TTC549 (cell line): ENCODE results near the gene PIK3R1.
"Not testable (repeated sequence)": the region's sequence is repeated elsewhere in the genome, so short reads cannot be mapped to it uniquely, and the experiment has no call there.

Experiments used
- FAIRE-seq: peaks from 2 replicates; lab custom pipeline; 2012; peaks lifted over from hg19 to GRCh38; lab: Jason Lieb, UNC

PIK3R1 gene

DNA sequence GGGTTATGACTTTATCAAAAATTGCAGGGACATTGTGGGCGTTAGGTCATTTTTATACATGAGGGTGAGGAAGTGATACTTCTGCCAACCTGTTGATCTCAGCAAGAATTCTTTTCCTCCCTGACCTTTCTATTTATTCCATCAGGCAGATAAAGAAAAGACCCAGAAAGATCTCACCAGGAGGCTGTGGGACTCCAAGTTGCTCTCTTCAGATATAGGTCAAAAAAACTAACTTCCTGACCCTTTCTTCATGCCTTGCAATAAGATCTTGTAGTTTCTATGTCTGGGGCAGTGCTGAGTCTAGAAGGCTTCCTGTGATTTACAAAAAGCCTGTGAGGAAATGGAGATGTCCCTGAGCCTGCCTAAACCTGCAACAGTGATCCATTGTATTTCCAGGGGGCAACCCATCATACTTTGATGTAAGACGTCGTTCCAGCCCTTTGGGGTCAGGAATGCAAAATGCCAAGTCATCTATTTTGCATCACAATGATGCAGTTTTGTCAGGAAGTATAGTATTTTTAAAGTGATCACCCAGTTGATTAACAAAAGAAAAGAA is 22.0 kb upstream of the PIK3R1 start:
- FAIRE-seq, result no peak

DNA sequence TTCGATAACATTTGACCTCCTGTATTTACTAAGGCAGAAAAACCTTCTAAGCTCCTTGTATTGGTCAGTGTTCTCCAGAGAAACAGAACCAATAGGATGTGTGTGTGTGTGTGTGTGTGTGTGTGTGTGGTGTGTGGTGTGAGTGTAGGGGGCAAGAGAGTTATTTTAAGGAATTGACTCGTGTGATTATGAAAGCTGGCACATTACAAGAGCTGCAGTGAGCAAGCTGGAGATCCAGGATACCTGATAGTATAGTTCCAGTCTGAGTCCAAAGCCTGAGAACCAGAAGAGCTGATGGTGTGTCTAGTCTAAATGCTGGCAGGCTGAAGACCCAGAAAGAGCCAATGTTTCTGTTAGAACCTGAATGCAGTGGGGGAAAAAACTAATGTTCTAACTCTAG is 21.2 kb upstream of the PIK3R1 start:
- no peak for FAIRE-seq

DNA sequence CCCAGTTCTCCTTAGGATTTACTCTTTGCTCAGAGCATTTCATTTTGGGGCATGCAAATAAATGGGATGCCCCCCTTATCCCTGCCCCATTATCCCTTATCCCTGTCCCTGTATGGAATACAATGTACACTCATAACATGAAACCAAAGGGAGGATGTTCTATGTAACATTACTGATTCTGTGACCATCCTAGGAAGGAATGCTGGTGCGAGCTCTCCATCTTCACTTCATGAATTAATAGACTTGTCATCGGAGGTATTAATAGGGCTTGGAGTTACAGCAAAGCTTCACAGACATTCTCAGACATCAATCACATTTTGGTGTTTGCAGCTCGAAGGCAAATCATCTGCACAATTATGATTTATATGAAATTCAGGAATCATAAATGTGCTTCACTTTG is 20.4 kb upstream of the PIK3R1 start:
- FAIRE-seq, result no peak

DNA sequence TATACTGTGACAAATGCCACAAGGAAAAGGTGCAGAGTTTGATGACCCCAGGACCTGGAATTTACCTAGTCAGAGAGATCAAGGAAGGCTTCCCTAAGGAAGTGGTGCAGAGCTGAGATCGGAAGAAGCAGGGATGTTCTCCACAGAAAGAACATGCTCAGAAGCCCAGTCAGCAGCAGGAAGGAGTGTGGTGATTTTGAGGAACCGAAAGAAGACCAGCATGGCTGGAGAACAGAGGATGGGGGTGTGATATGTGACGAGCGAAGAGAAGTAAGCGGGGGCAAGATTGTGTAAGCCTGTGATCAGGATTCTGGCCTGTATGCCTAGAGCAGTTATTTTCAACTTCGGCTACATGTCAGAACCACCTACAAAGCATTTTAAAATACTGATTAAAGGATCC is 18.7 kb upstream of the PIK3R1 start:
- no peak for FAIRE-seq

DNA sequence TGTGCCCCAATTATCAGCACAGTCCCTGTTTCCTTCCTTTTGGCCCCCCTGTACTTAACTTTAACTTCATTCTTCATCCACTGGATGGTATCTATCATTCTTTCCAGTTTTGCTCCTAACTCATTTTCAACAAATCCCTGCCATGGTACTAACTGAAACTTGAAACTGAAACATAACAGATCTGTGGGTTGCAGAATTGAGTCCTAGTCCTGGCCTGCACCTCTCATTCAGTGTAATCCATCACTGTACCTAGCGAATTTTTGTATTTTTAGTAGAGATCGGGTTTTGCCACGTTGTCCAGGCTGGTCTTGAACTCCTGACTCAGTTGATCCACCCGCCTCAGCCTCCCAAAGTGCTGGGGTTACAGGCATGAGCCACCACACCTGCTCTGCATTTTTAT is 15.3 kb upstream of the PIK3R1 start:
- FAIRE-seq, result no peak

DNA sequence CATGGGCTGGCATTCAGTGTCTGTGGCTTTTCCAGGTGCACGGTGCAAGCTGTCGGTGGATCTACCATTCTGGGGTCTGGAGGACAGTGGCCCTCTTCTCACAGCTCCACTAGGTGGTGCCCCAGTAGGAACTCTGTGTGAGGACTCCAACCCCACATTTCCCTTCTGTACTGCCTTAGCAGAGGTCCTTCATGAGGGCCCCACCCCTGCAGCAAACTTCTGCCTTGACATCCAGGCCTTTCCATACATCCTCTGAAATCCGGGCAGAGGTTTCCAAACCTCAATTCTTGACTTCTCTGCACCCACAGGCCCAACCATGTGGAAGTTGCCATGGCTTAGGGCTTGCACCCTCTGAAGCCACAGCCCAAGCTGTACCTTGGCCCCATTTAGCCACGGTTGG is 4.9 kb upstream of the PIK3R1 start:
- FAIRE-seq, result not testable (repeated sequence)

DNA sequence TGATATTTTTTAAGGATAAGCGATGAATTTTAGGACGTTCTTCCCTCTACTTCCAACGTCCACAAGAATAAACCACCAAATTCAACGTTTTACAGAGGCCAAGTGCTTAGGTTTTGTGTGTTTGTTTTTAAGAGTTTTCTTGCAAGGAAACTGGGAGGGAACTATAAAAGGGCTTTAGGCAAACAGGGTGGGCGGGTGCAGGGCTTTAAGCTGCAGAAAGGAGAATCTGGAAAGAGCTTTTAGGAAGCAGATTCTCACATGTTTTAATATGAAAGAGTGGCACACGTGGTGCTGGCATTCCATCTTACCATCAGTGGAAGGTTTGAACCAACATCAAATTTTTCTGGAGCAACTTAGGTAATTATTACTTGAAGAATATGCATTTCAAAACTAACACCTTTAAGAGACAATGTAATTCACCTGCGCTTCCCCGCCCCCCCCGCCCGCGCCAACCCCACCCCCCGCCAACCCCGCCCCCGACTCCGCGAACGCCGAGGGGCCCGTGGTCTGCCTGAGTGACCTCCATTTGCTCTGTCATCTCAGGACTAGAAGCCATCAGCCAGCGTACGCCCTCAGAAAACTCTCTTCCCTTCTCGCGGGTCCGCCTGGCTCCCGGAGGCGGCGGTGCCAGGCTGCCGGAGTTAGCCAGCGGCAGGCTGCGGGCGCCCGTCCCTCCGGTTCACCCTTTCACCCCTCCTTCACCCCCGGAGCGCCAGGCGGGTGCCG is 911 bp upstream of the PIK3R1 start:
- no peak for FAIRE-seq

DNA sequence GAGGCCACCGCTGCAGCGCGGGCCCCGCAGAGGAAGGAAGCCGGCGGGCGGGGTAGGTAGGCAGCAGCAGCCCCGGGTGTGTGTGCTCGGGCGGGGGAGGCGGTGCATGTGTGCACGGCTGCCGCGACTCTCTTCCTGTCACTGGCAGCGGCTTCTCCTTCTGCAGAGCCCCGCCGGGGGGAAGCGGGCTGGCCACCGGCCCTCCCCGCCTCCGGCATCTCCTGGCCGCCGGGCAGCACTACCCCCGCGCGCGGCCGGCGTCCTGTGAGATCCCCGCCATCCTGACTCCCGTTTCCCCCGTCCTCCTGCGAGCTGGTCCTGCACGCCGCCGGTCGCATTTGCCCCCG is 315 bp downstream of the PIK3R1 start:
- FAIRE-seq, result no peak

DNA sequence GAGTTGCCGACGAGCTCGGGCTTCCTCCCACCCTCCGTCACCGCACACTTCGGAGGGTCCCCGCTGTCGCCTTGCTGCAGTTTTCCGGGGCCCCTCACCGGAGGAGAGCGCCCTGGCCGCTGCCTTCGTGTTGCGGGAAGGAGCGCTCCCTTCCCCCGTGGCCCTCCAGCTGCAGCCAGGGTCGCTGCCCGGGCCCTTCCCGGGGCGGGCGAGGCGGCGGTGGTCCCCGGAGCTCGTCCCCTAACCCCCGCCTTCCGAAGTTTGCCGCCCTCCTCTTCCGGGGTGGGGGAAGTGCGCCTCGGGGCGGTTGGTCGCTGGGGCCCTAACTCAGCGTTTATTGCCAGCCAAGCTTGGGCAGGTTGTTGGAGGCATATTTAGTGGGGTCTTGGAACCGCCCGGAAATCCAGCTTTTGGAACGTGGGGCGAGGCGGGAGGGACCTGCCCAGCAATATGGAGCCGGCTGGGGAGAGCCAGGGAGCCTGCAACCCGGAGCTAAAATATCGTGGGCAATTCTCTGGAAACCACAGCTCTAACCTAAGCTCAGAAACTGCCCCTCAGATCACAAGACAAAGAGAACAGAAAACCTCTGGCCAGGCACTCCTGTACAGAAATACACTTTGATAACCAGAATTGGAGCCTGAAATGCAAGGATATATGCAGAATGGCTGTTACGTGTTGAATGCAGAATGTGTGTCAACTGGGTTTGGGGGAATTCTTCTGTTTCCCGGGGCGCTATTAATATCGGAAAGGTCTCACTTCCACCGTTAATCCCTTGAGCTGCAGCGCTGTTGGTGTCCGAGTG is 890 bp downstream of the PIK3R1 start:
- FAIRE-seq, result no peak

DNA sequence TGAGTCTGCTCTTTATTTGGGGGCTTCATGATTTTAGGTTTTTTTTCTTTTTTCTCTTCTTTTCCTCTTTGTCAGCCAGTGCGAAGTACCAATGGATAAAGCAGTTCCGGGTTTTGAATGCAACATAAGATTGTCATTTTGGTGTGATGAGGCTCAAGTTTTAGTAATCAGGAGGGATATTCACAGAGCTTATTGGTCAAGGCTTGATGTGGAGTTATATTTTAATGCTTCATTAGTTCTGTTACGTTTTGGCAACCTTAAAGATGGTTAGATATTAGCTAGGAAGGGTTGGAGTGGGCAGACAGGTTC is 1.4 kb downstream of the PIK3R1 start:
- FAIRE-seq, result no peak

DNA sequence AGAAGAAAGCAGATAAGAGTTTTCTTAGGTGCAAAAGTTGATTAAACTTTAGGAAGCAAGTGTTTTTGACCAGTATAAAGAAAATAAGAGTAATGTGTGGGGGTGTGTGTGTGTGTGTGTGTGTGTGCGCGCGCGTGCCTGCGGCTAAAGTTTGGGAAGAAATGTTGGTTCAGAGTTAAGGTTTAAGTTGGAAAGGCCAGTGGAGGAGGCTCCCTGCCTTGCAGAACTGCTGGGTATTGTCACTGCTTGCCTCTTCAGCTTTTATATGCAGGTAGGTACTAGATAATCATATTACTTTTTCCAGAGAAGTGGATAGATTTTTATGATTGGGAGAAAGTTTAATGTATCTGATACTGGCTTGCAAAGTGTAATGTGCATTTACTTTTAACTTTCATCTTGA is 2.0 kb downstream of the PIK3R1 start:
- no peak for FAIRE-seq

DNA sequence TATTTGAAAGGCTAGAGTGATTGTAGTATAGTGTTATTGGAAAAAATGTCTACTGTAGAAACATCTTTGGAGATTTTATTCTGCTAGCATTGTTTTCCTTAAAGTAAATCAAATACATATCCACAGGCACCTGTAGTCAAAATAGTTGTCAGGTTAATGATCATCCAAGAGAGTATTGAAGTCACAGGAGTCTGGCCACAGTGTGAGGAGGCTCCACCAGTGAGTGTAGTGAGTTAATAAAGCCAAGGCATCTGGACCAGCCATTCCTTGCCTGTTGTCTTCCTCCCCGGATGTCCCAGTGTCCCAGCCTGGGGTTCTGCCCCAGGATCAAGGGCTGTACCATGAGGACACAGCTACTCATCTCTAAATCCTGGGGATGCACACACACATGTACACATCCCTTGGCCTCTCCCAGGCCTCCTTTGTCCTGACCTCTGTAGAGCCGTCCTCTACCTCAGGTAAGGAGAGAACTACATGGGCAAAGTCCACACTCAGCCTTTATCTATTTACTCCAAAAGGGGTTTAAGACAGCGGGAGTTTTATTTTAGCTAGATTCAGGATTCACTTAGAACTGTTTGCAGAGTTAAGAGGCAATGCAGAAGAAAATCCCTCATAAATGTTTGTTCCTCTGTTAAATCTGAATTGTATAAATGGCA is 3.7 kb downstream of the PIK3R1 start:
- no peak for FAIRE-seq

DNA sequence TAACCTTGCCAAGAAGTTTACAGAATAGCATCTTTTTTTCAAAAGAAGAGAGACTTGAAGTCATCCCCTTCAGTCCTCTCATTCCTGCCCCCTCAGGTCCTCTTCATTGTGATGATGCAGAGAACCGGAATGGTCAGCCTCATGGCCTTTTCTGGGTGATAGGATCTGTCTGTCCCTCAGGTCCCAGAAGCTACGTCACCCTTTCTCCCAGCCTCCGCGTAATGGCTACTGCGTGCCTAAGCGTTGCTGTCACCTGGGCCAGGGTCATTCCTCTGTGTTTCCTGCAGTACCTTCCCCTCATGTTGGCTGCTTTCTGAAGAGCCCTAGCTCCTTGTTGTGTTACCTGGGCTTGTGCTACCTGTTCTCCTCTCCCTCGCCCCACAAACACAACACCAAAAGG is 4.7 kb downstream of the PIK3R1 start:
- FAIRE-seq, result no peak

DNA sequence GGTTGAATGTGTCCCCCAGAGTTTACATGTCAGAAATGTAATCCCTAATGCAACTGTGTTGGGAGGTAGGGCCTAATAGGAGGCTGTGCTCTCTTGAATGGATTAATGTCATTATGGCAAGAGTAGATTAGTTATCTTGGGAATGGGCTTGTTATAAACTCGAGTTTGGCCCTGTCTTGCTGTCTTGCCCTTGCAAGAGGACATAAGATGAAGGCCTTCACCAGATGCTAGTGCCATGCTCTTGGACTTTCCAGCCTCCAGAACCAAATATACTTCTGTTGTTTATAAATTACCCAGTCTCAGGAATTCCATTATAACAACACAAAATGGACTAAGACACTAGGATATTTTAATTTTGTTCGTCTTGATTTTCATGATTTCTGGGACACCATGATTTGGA is 5.4 kb downstream of the PIK3R1 start:
- no peak for FAIRE-seq

DNA sequence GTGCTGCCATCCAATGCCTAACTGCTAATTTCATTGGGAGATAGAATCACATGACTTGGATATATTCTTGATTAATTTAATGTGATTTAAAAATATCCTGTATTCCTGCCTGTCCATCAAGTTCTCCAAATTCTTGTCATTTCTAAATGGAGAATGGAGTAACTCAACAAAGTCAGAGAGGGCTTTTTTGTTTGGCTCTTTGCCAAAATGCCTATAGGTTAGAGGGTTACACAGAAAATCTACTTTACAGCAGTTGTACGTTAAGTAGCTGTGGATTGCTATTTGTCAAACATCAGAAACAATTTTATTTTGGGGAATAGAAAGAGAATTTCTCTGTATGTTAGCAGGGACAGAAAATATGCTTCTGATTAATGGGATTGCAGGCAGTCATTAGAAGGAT is 5.9 kb downstream of the PIK3R1 start:
- FAIRE-seq, result no peak

DNA sequence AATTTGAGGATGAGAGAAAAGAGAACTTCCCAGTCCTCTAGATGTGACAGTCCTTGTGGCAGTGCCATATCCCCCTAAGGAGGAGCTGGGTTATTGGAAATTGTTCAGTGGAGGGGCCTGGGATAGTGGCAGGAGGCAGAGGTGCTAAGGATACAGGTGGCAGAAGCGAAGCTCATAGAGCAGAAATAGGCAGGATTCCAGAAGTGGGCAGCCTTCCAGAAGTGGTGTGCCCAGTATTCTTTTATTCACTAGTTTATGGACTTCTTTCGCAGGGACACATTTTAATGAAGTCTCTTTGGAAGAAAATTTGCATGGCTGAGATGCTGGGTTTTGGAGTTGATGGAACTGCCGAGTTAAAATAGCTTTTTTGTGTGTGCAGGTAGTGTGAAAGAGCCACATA is 6.8 kb downstream of the PIK3R1 start:
- FAIRE-seq, result no peak

DNA sequence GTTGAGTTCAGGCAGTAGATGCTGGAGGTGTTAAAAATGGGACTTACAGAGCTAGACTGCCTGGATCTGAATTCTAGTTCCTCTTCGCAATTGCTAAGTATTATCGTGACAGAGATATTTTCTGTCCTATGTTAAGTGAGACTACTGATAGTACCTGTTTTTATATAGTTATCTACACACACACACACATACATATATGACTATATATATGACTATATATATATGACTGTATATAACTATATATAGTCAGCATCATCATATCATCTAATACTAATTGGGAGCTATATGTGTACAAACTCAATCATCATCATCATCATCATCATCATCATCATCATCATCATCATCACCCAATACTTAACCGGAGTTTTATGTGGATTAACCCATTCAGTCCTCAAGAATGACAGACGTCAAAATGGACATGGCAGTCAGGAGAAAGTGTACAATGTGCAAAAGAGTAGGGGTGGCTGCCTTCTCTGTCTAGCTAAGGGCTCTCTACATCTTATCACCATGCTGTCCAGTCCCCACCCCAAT is 7.3 kb downstream of the PIK3R1 start:
- no peak for FAIRE-seq

DNA sequence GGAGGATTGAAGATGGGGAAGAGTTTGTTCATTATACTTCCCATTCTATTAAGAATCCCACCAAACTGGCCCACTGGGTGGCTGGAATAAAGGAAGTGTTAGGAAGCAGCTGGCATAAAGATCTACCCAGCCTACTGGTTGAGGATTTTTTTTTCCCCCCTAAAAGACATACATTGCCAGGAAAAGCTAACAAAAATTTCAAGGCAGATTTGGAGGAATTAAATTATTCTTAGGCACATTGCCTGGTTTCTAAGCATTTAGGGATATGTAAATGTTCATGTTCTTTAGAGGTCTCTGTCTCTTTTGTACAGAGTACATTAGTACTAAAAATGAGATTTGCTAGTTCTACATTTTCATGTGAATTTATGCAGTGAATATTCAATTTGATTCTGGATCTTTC is 8.3 kb downstream of the PIK3R1 start:
- no peak for FAIRE-seq

DNA sequence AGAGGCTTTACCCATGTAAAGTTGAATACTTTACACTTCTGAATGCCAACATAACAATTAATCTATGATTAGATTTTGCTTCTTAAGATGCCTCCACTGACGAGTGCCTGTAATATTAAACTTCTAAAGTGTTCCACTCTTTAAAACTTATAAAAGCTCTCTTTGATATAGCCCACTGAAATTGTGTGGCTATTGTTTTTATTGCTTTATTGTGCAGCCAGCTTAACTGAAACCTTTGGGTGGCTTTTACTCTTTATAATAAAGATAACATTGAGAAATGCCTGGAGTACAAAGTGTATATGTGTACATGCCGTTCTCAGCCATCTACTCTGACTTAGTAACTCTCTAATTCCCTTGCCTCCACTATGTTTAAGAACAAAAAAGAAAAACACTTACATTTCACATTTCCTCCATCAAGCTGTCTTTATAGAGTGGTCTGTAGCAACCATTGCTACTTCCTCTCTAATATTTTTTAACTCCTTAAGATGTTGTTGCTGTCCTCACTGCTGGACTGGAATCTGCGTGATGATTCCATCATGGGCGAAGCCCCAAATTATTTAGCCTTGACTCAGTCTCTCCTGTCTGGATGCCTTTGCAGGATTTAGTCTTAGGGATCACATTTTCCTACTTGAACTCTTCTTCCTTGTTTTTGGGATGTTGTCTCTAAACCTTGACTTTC is 9.1 kb downstream of the PIK3R1 start:
- no peak for FAIRE-seq

DNA sequence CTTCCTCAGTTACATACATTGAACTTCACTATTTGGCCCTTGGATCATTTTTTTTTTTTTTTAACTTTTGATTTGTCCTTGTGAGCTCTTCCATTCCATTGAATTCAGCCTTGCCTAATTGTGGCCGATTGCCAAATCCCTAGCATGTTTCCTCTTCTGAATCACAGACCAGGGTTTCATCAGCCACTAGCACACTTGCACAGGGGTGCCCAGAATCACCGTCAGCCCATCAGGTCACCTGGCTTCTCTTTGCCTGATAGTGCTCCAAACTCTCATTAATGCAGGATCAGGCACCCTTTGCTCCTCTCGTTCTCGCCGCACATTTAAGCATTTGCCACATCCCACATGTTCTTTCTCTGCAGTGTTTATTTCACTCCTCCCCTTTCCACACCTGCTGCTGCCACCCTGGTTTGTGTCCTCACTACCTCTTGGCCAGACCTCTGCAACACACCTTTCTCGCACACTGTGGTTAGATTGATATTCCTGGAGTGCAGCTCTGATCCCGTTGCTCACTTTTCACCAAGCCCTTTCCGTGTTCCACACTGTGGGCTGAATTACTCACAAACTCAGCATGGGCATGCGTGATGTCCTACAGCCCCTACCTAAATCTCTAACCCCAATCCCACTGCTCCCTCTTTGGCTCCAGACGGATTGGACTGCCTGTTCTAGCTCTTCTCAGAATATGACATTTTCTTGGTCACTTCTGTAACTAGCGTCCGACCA is 9.8 kb downstream of the PIK3R1 start:
- no peak for FAIRE-seq

DNA sequence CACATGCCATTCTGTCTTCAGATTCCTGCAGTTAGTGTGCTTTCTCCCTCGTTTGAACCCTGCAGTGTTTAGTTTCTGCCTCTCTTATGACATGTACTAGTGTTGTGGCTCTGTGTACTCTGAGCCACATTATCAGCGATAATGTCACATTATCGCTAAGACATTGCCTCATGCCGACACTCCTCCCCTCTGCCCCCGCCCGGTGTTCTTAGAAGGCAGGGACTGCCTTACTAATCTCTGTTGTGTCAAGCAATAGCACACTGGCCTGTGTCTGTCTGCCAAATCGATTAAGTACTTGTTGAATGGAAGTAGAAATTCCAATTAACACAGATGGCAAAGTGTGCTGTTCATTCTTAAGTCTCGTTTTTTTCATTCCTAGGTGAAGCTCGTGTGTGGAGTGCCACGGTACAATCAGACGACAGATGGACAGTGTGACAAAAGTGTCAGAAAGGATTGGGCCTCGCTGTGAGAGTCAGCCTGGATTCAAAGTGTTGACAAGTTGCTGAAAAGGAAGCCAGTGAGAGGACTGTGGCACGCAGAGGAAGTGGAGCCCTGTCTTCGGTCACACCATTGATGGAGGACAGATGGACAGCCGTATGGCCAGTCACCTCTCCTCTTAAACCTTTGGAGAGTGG is 10.5 kb downstream of the PIK3R1 start:
- no peak for FAIRE-seq
